ENCODE results near the gene GALR2. TPM values are rescaled to one million over a fixed set of nuclear protein-coding genes. Genes with fewer than 3 reads are reported as not detected.
A peak's percentile ranks its signal among the peaks of the same experiment; 100 is the strongest.

GALR2 gene
- total RNA-seq, 1 donor from 2014 or later: 3.3 TPM

GRCh38 chr17:76123191-76123499, 48.6 kb downstream of the GALR2 start:
- Mint-ChIP-seq H3K36me3 (ENCODE audit: unreplicated experiment) (no peaks in the 10 kb centered on the region), H3K27me3 (ENCODE audit: unreplicated experiment) (peaks cover 7% of the 10 kb centered on the region), H3K4me3 (ENCODE audit: unreplicated experiment) (no peak overlapping the region), H3K27ac (ENCODE audit: unreplicated experiment) (no peak overlapping the region), H3K9me3 (ENCODE audit: unreplicated experiment) (peaks cover 6% of the 10 kb centered on the region), H3K4me1 (ENCODE audit: low read depth, unreplicated experiment) (no peaks in the 10 kb centered on the region)
- DNase-seq: no peak
- TF ChIP-seq, protein P1, sequence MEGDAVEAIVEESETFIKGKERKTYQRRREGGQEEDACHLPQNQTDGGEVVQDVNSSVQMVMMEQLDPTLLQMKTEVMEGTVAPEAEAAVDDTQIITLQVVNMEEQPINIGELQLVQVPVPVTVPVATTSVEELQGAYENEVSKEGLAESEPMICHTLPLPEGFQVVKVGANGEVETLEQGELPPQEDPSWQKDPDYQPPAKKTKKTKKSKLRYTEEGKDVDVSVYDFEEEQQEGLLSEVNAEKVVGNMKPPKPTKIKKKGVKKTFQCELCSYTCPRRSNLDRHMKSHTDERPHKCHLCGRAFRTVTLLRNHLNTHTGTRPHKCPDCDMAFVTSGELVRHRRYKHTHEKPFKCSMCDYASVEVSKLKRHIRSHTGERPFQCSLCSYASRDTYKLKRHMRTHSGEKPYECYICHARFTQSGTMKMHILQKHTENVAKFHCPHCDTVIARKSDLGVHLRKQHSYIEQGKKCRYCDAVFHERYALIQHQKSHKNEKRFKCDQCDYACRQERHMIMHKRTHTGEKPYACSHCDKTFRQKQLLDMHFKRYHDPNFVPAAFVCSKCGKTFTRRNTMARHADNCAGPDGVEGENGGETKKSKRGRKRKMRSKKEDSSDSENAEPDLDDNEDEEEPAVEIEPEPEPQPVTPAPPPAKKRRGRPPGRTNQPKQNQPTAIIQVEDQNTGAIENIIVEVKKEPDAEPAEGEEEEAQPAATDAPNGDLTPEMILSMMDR (IDR thresholded peaks at IDR 0.05; ENCODE audit: partially characterized antibody, unreplicated experiment): no peak

DNA sequence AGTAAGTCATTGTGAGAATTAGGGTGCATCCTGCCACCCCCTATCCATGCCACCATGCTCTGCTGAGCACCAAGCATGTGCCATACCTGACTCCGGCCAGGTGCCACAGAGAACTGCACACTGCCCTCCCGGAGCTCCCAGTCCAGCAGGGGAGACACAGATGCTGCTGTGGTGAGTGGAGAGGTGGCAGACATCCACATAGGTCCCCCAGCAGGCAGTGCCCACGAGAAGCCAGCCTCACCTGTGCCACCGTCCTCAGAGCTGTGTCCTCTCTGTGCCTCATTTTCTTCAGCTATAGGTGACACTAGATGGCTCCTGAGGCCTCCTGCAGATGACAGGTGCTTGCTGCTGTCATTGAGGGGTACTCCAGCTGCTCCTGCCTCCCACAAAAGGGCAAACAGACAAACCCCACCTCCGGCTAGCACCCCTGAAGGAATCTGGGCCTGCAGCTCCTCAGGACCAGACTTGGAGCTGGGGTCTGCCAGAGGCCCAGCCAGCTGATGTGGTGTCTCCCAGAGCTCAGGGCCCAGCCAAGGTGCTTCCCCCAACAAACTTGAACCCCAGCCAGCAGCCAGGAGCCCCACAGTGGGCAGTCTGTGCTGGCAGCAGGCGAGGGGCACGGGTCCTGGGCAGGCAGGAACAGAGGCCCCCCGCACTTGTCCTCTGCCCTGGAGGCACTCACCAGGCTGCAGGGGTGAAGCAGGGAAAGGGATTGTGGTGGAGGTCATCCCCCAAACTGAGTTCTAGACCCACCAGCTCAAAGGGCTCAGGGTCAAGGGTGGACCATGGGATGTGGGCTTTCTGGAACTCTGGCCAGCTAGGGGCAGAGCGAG, 49.4 kb downstream of the GALR2 start:
- no peaks in the 10 kb centered on the region for H3K4me1 Mint-ChIP-seq (ENCODE audit: low read depth, unreplicated experiment)
- DNase-seq: no peak
- no peak overlapping the region for H3K4me3 Mint-ChIP-seq (ENCODE audit: unreplicated experiment)
- no peaks in the 10 kb centered on the region for H3K36me3 Mint-ChIP-seq (ENCODE audit: unreplicated experiment)
- peaks cover 7% of the 10 kb centered on the region for H3K27me3 Mint-ChIP-seq (ENCODE audit: unreplicated experiment)
- TF ChIP-seq, protein P1 (IDR thresholded peaks at IDR 0.05; ENCODE audit: partially characterized antibody, unreplicated experiment): no peak
- H3K9me3 Mint-ChIP-seq (ENCODE audit: unreplicated experiment): peaks cover 6% of the 10 kb centered on the region
- H3K27ac Mint-ChIP-seq (ENCODE audit: unreplicated experiment): no peak overlapping the region

GRCh38 chr17:76124582-76125390, 50.2 kb downstream of the GALR2 start:
- TF ChIP-seq, protein P1 (IDR thresholded peaks at IDR 0.05; ENCODE audit: partially characterized antibody, unreplicated experiment): peak; percentile 17
- Mint-ChIP-seq H3K4me1 (ENCODE audit: low read depth, unreplicated experiment) (no peaks in the 10 kb centered on the region), H3K27ac (ENCODE audit: unreplicated experiment) (no peak overlapping the region), H3K4me3 (ENCODE audit: unreplicated experiment) (no peak overlapping the region), H3K36me3 (ENCODE audit: unreplicated experiment) (no peaks in the 10 kb centered on the region), H3K27me3 (ENCODE audit: unreplicated experiment) (peaks cover 5% of the 10 kb centered on the region), H3K9me3 (ENCODE audit: unreplicated experiment) (peaks cover 6% of the 10 kb centered on the region)
- no peak for DNase-seq

DNA sequence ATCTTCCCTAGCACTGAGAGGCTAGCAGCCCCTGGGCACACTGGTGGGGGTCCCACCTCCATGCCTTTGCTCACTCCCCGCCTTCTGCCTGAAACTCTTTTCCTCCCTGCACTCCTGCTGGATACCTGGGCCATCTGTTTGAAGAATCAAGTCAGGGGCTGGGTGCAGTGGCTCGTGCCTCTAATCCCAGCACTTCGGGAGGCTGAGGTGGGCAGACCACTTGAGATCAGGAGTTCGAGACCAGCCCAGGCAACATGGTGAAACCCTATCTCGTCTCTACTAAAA, 50.8 kb downstream of the GALR2 start:
- no peak overlapping the region for H3K4me3 Mint-ChIP-seq (ENCODE audit: unreplicated experiment)
- no peak for DNase-seq
- TF ChIP-seq, protein P1 (IDR thresholded peaks at IDR 0.05; ENCODE audit: partially characterized antibody, unreplicated experiment): peak; percentile 2
- no peaks in the 10 kb centered on the region for H3K4me1 Mint-ChIP-seq (ENCODE audit: low read depth, unreplicated experiment)
- peaks cover 6% of the 10 kb centered on the region for H3K9me3 Mint-ChIP-seq (ENCODE audit: unreplicated experiment)
- no peak overlapping the region for H3K27ac Mint-ChIP-seq (ENCODE audit: unreplicated experiment)
- H3K27me3 Mint-ChIP-seq (ENCODE audit: unreplicated experiment): peaks cover 5% of the 10 kb centered on the region
- H3K36me3 Mint-ChIP-seq (ENCODE audit: unreplicated experiment): no peaks in the 10 kb centered on the region

DNA sequence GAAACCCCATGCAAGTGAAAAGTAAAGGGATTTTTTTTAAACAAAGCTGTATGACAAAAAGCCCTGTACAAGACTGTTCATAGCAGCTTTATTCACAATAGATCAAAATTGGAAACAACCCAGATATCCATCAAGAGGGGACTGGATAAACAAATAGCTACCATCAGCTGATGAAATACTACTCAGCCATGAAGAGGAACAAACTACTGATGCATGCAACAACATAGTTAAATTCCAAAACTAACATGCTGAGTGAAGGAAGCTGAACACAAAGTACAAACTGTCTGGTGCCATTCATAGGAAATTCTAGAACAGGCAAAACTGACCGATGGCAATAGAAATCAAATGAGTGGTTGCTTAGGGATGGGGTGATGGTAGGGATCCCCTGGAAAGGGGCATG, 51.3 kb downstream of the GALR2 start:
- H3K27me3 Mint-ChIP-seq (ENCODE audit: unreplicated experiment): peaks cover 6% of the 10 kb centered on the region
- H3K4me1 Mint-ChIP-seq (ENCODE audit: low read depth, unreplicated experiment): no peaks in the 10 kb centered on the region
- H3K36me3 Mint-ChIP-seq (ENCODE audit: unreplicated experiment): no peaks in the 10 kb centered on the region
- DNase-seq: no peak
- H3K27ac Mint-ChIP-seq (ENCODE audit: unreplicated experiment): no peak overlapping the region
- H3K9me3 Mint-ChIP-seq (ENCODE audit: unreplicated experiment): peaks cover 6% of the 10 kb centered on the region
- H3K4me3 Mint-ChIP-seq (ENCODE audit: unreplicated experiment): no peak overlapping the region
- TF ChIP-seq, protein P1 (IDR thresholded peaks at IDR 0.05; ENCODE audit: partially characterized antibody, unreplicated experiment): no peak
